HG03045 (cell line): ENCODE data around the gene CPEB2.
"Not testable (repeated sequence)": the region's sequence is repeated elsewhere in the genome, so short reads cannot be mapped to it uniquely, and the experiment has no call there.

Experiments used
- ATAC-seq: cut with Tn5 transposase; IDR thresholded peaks from one replicate; pipeline ENCODE4 v1.9.1; 2021; ENCODE audit warnings: mild to moderate bottlenecking, moderate library complexity; ENCODE audit not compliant: unreplicated experiment

CPEB2 gene

DNA sequence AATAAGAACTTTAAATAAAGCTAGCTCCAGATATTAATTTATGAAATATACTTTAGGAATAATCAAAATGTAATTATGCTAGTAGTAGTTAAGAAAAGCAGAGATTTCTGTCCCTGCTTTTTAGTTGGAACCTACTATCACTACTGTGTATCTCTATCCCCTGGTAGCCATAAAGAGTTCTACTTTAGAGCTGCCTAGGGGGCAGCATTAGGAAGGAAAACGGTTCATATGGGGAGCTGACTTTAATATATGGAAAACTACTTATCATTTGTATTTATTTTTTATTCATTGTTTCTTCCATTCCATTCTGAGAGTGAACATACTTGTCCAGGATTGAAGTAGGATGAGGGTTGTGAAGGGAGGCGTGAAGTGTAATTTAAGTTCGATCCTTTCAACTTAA is 40.9 kb downstream of the CPEB2 start:
- no peak for ATAC-seq

DNA sequence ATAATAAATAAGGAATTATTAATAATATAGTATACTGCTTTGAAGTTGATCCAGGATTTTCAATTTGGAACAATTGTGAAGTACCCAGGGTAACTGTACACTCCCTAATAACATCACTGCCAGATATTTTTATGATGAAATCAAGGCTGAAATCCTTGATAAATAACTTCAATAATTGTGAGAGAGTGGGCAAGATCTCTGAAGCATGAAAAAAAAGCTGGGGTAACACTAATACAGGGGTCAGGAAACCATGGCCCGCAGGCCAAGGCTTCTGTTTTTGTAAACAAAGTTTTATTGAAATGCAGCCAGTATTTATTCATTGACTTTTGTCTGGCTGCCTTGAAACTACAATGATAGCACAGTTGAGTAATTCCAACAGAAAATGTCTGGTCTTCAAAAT is 41.6 kb downstream of the CPEB2 start:
- no peak for ATAC-seq

- no peak for ATAC-seq
These were observed 52.3 kb downstream of the CPEB2 start for GRCh38 chr4:15054541-15054940.

DNA sequence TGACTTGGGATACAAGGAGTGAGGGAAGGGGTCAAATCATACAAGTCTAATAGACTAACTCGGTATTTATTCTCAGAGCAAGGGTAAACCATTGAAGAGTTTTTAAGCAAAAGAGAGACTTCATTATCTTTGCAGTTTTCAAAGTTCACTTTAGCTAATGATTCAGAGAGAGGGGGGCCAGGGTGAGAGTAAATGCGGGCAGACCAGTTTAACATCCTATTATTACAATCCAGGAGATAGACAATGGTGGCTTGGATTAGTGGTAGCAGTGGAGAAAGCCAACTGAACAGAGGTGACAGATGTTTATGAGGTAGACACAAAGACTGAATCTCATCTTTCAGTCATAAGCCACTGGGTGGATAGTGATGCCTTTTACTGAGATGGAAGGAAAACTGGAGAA is 57.9 kb downstream of the CPEB2 start:
- ATAC-seq = no peak

GRCh38 chr4:15063341-15063740 is 61.1 kb downstream of the CPEB2 start:
- no peak for ATAC-seq

- no peak for ATAC-seq
These were observed 63.2 kb downstream of the CPEB2 start for GRCh38 chr4:15065516-15065915.

GRCh38 chr4:15066140-15066539 is 63.9 kb downstream of the CPEB2 start:
- ATAC-seq = no peak

GRCh38 chr4:15068298-15068697 is 66.0 kb downstream of the CPEB2 start:
- ATAC-seq = no peak

DNA sequence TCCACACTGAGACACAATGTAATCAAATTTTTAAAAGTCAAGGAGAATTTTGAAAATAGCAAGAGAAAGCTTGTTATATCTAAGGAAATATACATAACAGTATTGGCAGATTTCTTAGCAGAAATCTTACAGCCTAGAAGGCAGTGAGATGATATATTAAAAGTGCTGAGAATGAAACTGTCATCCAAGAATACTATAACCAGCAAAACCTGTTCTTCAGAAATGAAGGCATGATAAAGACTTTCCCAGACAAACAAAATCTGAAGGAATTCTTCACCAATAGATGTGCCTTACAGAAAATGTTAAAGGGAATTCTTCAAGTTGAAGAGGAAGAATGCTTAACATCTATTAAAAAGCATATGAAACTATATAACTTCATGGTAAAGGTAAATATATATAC is 73.6 kb downstream of the CPEB2 start:
- ATAC-seq = no peak

DNA sequence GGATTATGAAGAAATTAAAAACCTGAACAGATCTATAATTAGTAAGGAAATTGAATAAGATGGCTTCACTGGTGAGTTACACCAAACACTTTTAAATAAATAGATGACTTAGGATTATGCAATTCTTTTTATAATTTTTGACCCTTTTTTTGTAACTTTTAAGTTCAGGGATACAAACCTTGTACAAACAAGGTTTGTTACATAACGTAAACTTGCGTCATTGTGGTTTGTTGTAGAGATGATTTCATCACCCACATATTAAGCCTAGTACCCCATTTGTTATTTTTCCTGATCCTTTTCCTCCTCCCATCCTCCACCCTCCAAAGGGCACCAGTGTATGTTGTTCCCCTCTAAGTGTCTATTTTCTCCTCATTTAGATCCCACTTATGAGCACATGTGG is 75.7 kb downstream of the CPEB2 start:
- ATAC-seq = no peak

- no peak for ATAC-seq
These were observed 76.7 kb downstream of the CPEB2 start for GRCh38 chr4:15078682-15079642.

DNA sequence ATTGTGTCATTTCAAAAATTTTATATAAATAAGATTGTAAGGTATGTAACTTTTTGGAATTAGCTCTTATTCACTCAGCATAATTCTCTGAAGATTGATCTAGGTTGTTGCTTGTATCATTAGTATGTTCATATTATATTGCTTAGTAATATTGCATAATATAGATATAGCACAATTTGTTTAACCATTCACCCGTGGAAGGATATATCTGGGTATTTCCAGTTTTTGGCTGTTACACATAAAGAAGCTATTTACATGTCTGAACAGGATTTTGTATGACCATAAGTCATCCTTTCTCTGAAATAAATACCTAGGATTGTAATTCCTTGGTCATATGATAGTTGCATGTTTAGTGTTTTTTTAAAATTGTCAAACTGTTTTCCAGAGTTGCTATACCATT is 82.5 kb downstream of the CPEB2 start:
- no peak for ATAC-seq

- not testable (repeated sequence) for ATAC-seq
These were observed 83.5 kb downstream of the CPEB2 start for GRCh38 chr4:15085762-15086161.

GRCh38 chr4:15086259-15086658 is 84.0 kb downstream of the CPEB2 start:
- ATAC-seq = not testable (repeated sequence)

DNA sequence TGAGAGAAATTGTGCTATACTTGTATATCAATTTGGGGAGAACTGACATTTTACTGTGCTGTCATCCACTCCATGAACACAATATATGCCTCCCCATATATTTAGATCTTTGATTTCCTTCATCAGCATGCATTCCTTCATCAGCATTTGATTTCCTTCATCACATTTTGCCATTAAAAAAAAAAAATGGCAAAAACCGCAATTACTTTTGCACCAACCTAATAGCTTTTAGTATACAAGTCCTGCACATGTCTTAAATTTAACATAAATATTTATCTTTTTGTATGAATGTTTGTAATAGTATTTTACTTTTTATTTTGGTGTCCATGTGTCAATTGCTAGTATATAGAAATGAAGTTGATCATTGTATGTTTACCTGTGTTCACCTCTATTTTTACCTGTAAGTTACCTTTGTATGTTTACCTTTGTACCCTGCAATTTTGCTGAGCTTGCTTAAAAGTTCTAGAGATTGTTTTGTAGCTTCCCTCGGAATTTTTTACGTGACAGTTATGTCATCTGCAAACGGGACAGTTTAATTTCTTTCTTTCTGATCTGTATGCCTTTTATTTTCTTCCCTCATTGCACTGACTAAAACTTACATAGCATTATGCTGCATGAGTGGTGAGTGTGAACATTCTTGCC is 86.2 kb downstream of the CPEB2 start:
- no peak for ATAC-seq

DNA sequence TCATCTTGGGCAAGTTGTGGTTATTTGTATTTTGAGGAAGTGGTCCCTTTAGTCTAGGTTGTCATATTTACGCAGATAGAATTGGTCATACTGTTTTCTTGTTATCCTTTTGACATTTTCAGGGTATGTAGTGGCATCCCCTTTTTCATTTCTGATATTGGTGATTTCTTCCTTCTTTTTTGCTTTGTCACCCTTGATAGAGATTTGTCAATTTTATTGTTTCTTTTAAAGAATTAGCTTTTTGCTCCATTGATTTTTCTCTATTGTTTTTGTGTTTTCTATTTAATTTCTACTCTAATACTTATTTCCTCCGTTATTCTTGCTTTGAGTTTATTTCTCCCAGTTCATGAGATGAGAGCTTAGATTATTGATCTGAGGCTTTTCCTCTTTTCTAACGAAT is 87.7 kb downstream of the CPEB2 start:
- no peak for ATAC-seq

GRCh38 chr4:15100380-15100779 is 98.1 kb downstream of the CPEB2 start:
- no peak for ATAC-seq

GRCh38 chr4:15100994-15101695 is 98.9 kb downstream of the CPEB2 start:
- no peak for ATAC-seq

GRCh38 chr4:15104825-15105224 is 102.5 kb downstream of the CPEB2 start:
- ATAC-seq = no peak

DNA sequence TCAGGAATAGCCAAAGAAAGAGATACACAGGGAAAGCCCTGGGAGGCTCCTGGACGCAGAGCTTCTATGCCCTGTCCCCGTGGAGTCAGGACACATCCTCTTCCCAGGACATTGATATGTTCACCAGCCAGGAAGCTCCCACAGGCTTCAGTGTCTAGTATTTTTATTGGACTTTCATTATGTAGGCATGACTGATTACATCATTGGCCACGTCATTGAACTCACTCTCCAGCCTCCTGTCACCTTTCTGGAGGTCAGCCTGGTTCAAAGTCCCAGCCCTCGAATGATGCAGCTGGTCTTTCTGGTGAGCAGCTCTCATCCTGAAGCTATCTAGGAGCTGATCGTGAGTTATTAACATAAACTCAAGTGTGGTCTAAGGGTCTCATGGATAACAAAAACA is 104.1 kb downstream of the CPEB2 start:
- ATAC-seq = no peak

DNA sequence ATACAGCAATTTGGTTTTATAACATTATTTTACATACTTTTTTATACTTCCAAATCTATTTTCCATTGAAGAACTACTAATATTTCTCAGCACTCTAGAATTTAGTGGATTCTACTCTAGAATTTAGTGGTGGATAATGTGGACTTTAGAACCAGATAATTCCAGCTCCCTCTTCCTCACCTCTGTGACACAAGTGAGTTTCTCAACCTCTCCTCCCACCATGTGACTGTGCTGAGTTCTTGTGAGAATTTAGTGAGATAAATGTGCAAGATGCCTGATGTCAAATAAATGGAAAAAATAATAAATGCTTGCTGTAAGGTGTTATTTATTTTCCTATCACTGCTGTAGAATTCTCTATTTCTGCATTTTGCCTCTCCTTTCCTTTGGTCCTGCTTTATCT is 107.3 kb downstream of the CPEB2 start:
- no peak for ATAC-seq

DNA sequence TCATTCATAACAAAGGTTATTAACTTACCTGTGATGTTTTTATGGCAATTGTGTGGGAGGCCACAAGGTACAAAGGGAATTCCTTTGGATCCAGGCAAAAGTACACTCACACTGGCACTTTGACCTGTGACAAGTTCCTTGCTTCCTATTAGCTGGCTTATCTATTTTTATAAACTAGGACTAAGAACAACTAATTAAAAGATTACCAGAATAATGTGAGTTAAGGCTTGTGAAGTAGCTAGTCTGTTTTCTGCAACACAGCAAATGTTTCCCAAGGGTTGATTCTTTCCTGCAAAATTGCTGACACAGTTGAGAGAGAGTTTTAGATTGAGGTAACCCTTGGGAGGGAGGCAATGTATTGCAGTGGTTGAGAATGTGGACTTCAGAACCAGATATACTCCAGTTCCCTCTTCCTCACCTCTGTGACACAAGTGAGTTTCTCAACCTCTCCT is 107.9 kb downstream of the CPEB2 start:
- no peak for ATAC-seq
